Breast epithelium (tissue), 4 donors: Measurements from ENCODE around the gene METTL1. TPM values are rescaled to one million over a fixed set of nuclear protein-coding genes. Genes with fewer than 3 reads are reported as not detected.

Source experiments
- DNase-seq, 2 donors: peaks; one replicate each; pipeline ENCODE4 v3.0.0-alpha.2; 2019; ENCODE audit warnings: low spot score in 2 of 2
- H3K27ac ChIP-seq, 2 donors: fragments of 200-600 bp; sonication (generic) in 1 of 2; one replicate each; pipeline ENCODE4 v1.5.1; 2016 to 2019; ENCODE audit warnings: mild to moderate bottlenecking in 1 of 2
- H3K27me3 ChIP-seq, 2 donors: fragments of 200-600 bp; sonication (generic) in 1 of 2; one replicate each; pipeline versions ENCODE4 v1.5.1 to v1.6.0; 2017 to 2019; ENCODE audit warnings: control low read depth in 1 of 2, mild to moderate bottlenecking in 1 of 2
- H3K36me3 ChIP-seq: fragments of 200-600 bp; one replicate; pipeline ENCODE4 v1.5.1; 2019
- H3K4me1 ChIP-seq, 2 donors: fragments of 200-600 bp; sonication (generic); one replicate each; pipeline ENCODE4 v1.5.1; 2016 to 2019; ENCODE audit warnings: control low read depth in 1 of 2
- H3K4me3 ChIP-seq, 3 donors: fragments of 200-600 bp; sonication (generic); 1 replicate in 2 of 3; 2 replicates in 1 of 3; pipeline ENCODE4 v1.5.1; 2016 to 2019; ENCODE audit warnings: mild to moderate bottlenecking in 3 of 3, moderate library complexity in 2 of 3
- H3K9me3 ChIP-seq, 2 donors: fragments of 200-600 bp; sonication (generic) in 1 of 2; one replicate each; pipeline ENCODE4 v1.5.1; 2016 to 2019; ENCODE audit warnings: control low read depth in 1 of 2
- CTCF ChIP-seq, 3 donors: fragments of 450-650 bp; IDR thresholded peaks; one replicate each; pipeline ENCODE4 v1.5.1; 2016 to 2017; ENCODE audit warnings: antibody characterized with exemption in 3 of 3, mild to moderate bottlenecking in 3 of 3, moderate library complexity in 3 of 3
- POLR2A ChIP-seq: fragments of 450-650 bp; IDR thresholded peaks from one replicate; pipeline ENCODE4 v1.6.1; 2016; ENCODE audit warnings: antibody characterized with exemption, mild to moderate bottlenecking, moderate library complexity
- POLR2AphosphoS5 ChIP-seq, 3 donors: sonication (generic); formaldehyde crosslinking; IDR thresholded peaks; one replicate each; pipeline ENCODE4 v1.6.1; 2017; ENCODE audit warnings: antibody characterized with exemption in 3 of 3
- intact Hi-C: fragments of 100-400 bp; cut with DNase I; formaldehyde crosslinking; loops from one replicate; pipeline ENCODE4 v1.15.1; 2023; ENCODE audit warnings: low total_unique reads
- total RNA-seq, 3 donors: library from RNA; depleted of rRNA; stranded (reverse); fragments of >200 nt; gene quantifications; one replicate each; pipeline ENCODE4 v1.1.0, GENCODE V29; 2016

METTL1 gene
- total RNA-seq, 3 donors from 2014 or later, result 4.8 to 12.6 (median 8.2) TPM

GRCh38 chr12:57811028-57811755 is 39.3 kb upstream of the METTL1 start:
- no peak for DNase-seq
- no peak overlapping the region for H3K4me3 ChIP-seq
- no peaks in the 10 kb centered on the region for H3K27me3 ChIP-seq
- H3K4me1 ChIP-seq, result peaks cover 0 to 3% of the 10 kb centered on the region in 2 donors
- H3K36me3 ChIP-seq, result no peaks in the 10 kb centered on the region
- no peak overlapping the region for H3K27ac ChIP-seq
- TF ChIP-seq CTCF (IDR thresholded peaks at IDR 0.05) (no peak), POLR2AphosphoS5 (IDR thresholded peaks at IDR 0.05) (no peak), POLR2A (no peak)
- intact Hi-C loops, result no loop called here
- H3K9me3 ChIP-seq, result no peaks in the 10 kb centered on the region

DNA sequence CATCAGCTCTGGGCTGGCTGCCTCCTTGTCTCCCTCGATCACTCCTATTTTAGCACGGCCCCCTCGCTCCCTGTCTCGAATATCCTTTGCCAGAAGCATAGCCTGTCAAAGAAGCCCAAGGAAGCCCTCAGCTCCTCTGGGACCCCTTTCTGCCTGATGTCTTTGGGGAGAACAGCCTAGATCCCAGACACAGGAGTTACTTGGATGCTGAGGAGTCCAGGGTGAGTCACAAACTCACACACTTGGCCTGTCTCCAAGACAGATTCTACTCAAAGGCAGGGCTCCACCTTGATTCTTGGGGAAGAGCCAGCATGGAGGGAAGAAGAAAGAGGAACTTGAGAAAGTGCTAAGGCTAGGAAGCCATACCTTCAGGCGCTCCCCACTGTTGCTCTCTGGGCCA is 38.5 kb upstream of the METTL1 start:
- H3K27me3 ChIP-seq, result no peaks in the 10 kb centered on the region
- no peaks in the 10 kb centered on the region for H3K36me3 ChIP-seq
- TF ChIP-seq POLR2A (no peak), CTCF (IDR thresholded peaks at IDR 0.05) (no peak), POLR2AphosphoS5 (IDR thresholded peaks at IDR 0.05) (no peak)
- intact Hi-C loops, result no loop called here
- no peaks in the 10 kb centered on the region for H3K9me3 ChIP-seq
- no peak overlapping the region for H3K27ac ChIP-seq
- H3K4me3 ChIP-seq, result no peak overlapping the region
- H3K4me1 ChIP-seq, result no peaks in the 10 kb centered on the region
- DNase-seq, result no peak

DNA sequence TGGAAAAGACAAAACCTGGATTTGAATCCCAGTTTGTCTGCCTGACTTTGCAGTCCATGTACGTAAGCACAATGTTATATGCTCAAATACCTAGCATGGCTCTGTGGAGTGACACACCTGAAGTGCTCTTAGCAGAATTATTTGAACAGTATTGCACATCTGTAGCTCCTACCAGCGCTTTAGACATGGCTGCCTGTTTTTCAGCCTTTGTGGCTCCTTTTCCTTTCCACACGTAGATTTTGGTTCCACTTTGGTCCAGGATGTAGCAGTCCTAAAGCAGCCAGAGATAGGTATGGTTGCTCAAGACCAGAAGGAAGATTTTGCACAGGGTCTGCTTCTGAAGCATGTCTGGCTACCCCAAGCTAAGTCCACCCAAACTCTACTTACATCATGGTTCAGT is 37.5 kb upstream of the METTL1 start:
- TF ChIP-seq POLR2A (no peak), POLR2AphosphoS5 (IDR thresholded peaks at IDR 0.05) (no peak), CTCF (IDR thresholded peaks at IDR 0.05) (no peak)
- H3K9me3 ChIP-seq, result no peaks in the 10 kb centered on the region
- no peak overlapping the region for H3K27ac ChIP-seq
- no peak for DNase-seq
- no peak overlapping the region for H3K4me3 ChIP-seq
- intact Hi-C loops, result no loop called here
- H3K36me3 ChIP-seq, result no peaks in the 10 kb centered on the region
- H3K4me1 ChIP-seq, result no peaks in the 10 kb centered on the region
- no peaks in the 10 kb centered on the region for H3K27me3 ChIP-seq

DNA sequence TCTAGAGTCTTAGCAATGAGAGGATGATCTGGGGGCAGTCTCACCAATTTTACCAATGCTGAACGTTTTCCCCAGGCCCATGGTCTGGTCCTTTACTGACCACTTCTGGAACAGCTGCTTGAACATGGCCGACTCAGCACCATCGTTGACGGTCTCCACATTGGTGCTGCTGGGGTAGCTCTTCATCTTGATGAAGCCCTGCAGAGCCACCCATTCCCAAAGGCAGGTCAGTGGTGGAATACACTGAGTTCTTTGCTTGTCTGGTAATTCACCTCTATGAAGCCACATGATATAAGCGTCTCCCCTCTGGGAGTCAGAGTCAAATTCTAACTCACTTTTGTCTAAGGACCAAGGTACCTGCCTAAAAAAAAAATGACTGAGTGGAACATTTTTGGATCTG is 36.4 kb upstream of the METTL1 start:
- no peak for DNase-seq
- Histone ChIP-seq H3K4me1 (no peaks in the 10 kb centered on the region), H3K4me3 (no peak overlapping the region), H3K27me3 (no peaks in the 10 kb centered on the region), H3K9me3 (no peaks in the 10 kb centered on the region), H3K36me3 (no peaks in the 10 kb centered on the region), H3K27ac (no peak overlapping the region)
- intact Hi-C loops, result no loop called here
- TF ChIP-seq CTCF (IDR thresholded peaks at IDR 0.05), result no peak
- no peak for TF ChIP-seq POLR2AphosphoS5 (IDR thresholded peaks at IDR 0.05)
- TF ChIP-seq POLR2A, result no peak

DNA sequence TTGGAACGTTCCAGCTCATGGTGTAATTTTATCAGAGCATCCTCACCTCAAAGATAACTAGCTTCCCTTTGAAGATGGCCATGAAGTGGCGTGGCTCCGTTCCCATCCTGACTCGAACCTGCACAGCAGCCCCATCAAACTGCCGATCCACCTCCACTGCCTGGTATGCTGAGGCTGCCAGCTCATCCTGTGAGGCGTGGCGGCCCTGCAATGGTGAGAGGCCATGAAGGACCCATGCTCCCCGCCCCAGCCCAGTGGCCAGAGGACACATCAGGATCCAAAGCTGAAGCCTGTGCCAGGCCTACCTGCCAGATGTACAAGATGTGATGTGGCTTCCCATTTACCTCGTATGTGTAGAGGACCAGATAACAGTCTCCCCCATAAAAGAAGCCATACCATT is 35.4 kb upstream of the METTL1 start:
- TF ChIP-seq POLR2A (no peak), CTCF (IDR thresholded peaks at IDR 0.05) (no peak), POLR2AphosphoS5 (IDR thresholded peaks at IDR 0.05) (no peak)
- intact Hi-C loops, result no loop called here
- no peak overlapping the region for H3K27ac ChIP-seq
- H3K4me1 ChIP-seq, result no peaks in the 10 kb centered on the region
- no peaks in the 10 kb centered on the region for H3K36me3 ChIP-seq
- no peaks in the 10 kb centered on the region for H3K27me3 ChIP-seq
- no peak for DNase-seq
- no peak overlapping the region for H3K4me3 ChIP-seq
- no peaks in the 10 kb centered on the region for H3K9me3 ChIP-seq
